Pancreas (tissue), 10 donors: Measurements from ENCODE around the gene OSBPL5. TPM values are rescaled to one million over a fixed set of nuclear protein-coding genes. Genes with fewer than 3 reads are reported as not detected.
"Not testable (repeated sequence)": the region's sequence is repeated elsewhere in the genome, so short reads cannot be mapped to it uniquely, and the experiment has no call there.

Experiments used
- ATAC-seq, 4 donors: fragments of 200-7000 bp; cut with Tn5 transposase; one replicate each; pipeline versions ENCODE4 v1.8.0 to v1.9.1; 2020; ENCODE audit warnings: mild to moderate bottlenecking in 4 of 4, moderate library complexity in 4 of 4
- DNase-seq, 6 donors: peaks; one replicate each; pipeline ENCODE4 v3.0.0-alpha.2; 2020
- FAIRE-seq: peaks from 2 replicates; lab custom pipeline; 2012; peaks lifted over from hg19 to GRCh38; lab: Jason Lieb, UNC
- H3K27ac ChIP-seq, 4 donors: fragments of 200-600 bp; sonication (generic); 1 replicate in 3 of 4; 2 replicates in 1 of 4; pipeline versions ENCODE4 v1.5.0 to v1.8.0; 2020
- H3K27me3 ChIP-seq, 4 donors: fragments of 200-600 bp; one replicate each; pipeline ENCODE4 v1.8.0; 2021
- H3K36me3 ChIP-seq, 3 donors: fragments of 200-600 bp; sonication (generic) in 1 of 3; one replicate each; pipeline versions ENCODE4 v1.5.0 to v1.8.0; 2020 to 2021
- H3K4me1 ChIP-seq, 3 donors: fragments of 200-600 bp; one replicate each; pipeline ENCODE4 v1.8.0; 2021
- H3K4me3 ChIP-seq, 4 donors: fragments of 200-600 bp; sonication (generic) in 2 of 4; one replicate each; pipeline versions ENCODE4 v1.5.0 to v1.8.0; 2020 to 2021
- H3K9me3 ChIP-seq, 4 donors: fragments of 200-600 bp; one replicate each; pipeline ENCODE4 v1.8.0; 2021
- WGBS, 2 donors: extraction: QIAGEN DNeasy Blood & Tissue Kit; methylation state at CpG; one replicate each; pipeline ENCODE4 v1.1.7; 2013; 5-methylcytosine and 5-hydroxymethylcytosine counted together
- intact Hi-C, 3 donors: fragments of 100-400 bp; cut with DNase I; formaldehyde crosslinking; loops; one replicate each; pipeline versions ENCODE4 v1.11.1 to v1.14.2; 2022
- polyA plus RNA-seq, 2 donors: library from polyadenylated mRNA; stranded (reverse); fragments of 200-250 nt; gene quantifications; one replicate each; pipeline ENCODE4 v1.2.3, GENCODE V29; 2013
- total RNA-seq, 6 donors: library from RNA; stranded (reverse); fragmentation: NEBNext Ultra II Directional in 4 of 6; extraction: Animal tissue kit (Norgen Biotek cat#: 25700) in 4 of 6; gene quantifications; one replicate each; pipeline versions ENCODE4 v1.2.1 to v1.2.4, GENCODE V29; 2021 to 2023
- TF ChIP-seq, protein P1 (sequence below), 4 donors: fragments of 200-600 bp; sonication (generic) in 3 of 4; IDR thresholded peaks; one replicate each; pipeline versions ENCODE4 v1.5.0 to v1.8.0; 2021; ENCODE audit warnings: antibody characterized with exemption in 4 of 4
- donor health status: healthy with polysubstance abuse.
- donor health status: DM: no; HTN: no; CAD: no; lungs with moderate emphysema.
- donor health status: DM: no; HTN: no; CAD: no.
- donor health status: control.
- donor health status: control.
- donor health status: Bipolar disorder and iron deficiency.
- donor health status: DM: yes; HTN: yes; CAD: no.
- donor health status: DM: no; HTN: no; CAD: no.
- donor health status: DM: no; HTN: no; CAD: no.
- donor health status: DM: yes; HTN: yes; CAD: no.

OSBPL5 gene
- total and polyA plus RNA-seq, 8 donors: 9.8 to 16.7 (median 11.8) TPM

DNA sequence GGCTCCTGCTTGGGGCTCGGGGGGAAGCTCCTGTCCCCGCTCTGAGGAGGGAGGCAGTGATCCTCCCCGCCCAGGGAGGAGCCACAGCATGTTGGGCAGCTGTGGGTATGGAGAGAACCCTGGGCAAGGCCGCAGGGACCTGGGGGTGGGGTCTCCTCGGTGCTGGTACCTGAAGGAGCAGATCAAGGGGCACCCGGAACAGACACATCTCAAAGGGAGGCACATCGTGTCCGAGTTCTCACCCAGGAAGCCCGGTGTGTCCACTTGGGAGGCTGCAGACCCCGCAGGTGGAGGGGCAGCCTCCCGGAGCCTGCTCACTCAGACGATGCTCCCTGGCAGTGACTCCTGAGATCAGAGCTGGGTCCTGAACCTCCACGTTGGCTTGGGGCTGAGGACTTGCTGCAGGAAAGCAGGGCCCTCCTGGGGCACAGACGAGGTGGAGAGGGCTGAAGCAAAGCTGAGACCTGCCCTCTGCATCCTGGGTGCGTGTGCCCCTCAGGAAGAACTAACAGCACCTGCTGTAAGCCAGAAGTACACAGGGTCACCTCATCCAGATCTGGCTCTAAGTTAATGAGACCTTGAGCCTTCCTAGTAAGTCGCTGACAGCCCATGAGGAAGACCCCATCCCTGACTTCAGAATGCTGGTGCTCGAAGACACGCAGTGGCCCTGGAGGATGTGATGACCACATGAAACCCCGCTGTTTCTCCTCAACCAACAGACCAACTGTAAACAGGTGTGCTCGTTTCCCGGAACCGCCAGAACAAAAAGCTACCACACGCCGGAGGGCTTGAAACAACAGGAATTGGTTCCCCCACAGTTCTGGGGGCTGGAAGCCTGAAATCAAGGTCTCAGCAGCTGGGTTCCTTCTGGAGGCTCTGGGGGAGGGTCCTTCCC is 5.9 kb upstream of the OSBPL5 start:
- no peaks in the 10 kb centered on the region for H3K27me3 ChIP-seq
- H3K36me3 ChIP-seq: no peaks in the 10 kb centered on the region
- intact Hi-C loops: no loop called here
- no peak for ATAC-seq
- H3K27ac ChIP-seq: no peak overlapping the region
- H3K4me3 ChIP-seq: no peak overlapping the region
- 75 to 85% methylated on average over 24 of the region's 24 CpGs for WGBS, 2 donors
- DNase-seq: peak in 1 of 6 donors; percentile 57
- peaks cover 0 to 15% (median 7%) of the 10 kb centered on the region in 3 donors for H3K4me1 ChIP-seq
- H3K9me3 ChIP-seq: no peaks in the 10 kb centered on the region
- no peak for FAIRE-seq
- TF ChIP-seq, protein P1, sequence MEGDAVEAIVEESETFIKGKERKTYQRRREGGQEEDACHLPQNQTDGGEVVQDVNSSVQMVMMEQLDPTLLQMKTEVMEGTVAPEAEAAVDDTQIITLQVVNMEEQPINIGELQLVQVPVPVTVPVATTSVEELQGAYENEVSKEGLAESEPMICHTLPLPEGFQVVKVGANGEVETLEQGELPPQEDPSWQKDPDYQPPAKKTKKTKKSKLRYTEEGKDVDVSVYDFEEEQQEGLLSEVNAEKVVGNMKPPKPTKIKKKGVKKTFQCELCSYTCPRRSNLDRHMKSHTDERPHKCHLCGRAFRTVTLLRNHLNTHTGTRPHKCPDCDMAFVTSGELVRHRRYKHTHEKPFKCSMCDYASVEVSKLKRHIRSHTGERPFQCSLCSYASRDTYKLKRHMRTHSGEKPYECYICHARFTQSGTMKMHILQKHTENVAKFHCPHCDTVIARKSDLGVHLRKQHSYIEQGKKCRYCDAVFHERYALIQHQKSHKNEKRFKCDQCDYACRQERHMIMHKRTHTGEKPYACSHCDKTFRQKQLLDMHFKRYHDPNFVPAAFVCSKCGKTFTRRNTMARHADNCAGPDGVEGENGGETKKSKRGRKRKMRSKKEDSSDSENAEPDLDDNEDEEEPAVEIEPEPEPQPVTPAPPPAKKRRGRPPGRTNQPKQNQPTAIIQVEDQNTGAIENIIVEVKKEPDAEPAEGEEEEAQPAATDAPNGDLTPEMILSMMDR (IDR thresholded peaks at IDR 0.05): no peak

DNA sequence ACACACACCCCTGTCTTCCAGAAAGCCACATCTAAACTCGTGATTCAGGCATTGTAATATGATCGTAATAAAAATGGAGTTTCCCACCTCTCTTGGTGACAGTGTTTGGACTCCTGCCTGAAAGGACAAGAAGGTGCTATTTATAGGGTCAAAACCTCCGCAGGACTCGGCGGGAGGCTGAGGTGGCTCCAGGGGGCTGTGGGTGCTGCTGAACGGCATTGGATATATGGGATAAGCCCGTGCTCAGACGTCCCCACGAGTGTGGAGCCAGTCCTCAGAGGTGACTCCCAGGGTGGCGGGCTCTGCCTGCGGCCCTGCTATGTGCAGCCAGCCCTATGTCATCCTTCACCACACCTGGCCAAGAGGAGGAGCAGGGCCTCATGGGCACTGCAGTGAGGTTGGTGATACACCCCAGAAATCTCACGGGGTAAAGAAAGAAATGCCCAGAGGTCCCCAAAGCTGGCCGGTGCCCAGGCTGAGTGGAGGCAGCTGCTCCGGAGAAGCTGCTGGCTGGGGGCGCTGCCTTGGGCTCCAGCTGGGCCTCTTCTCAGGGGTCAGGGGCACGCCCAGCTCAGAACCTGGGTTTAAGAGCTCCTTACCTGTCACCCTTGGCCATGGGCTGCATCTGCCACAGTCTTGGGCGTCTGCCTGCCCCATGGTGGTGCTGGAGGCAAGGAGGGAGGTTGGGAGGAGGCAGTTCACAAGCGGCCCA is 5.1 kb upstream of the OSBPL5 start:
- H3K27ac ChIP-seq: no peak overlapping the region

DNA sequence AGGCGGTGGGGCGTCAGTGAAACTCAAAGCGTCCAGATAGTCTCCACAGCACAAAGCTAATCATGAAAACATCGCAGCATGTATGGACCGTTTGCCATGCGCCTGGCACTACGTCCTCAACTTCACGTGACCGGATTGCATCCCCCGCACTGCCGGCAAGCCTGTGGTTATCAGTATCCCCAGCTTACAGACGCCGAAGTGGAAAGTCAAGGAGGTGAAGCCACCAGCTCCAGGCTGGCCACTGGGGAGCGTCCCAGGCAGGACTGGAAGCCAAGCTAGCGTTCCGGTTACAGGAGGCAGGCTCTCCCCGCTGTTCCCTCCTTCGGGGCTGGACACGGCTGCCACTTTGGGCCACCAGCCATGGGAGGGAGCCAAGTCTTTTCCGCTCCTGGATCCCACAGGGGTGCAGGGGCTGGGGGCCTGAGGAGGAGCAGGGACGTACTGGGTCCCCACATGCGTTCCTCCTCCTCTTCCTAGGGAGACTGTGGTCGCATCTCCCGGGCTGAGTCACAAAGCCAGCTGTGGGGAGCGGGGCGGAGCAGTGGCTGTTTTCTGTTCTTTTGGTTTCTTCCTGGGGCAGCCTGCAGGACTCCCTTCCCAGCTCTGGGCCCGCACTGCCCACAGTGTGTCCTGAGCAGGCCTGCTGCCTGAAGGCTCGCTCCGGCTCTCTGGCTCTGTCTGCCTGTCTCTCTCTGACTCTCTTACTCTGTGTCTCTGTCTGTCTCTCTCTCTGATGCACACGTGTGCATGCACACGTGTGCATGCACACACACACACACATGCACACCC is 4.3 kb upstream of the OSBPL5 start:
- peak; percentile 39 to 81 (median 47) for DNase-seq

More for the DNA sequence above, 5.1 kb upstream of the OSBPL5 start:
- Histone ChIP-seq H3K4me1 (peaks cover 0 to 21% (median 10%) of the 10 kb centered on the region in 3 donors), H3K36me3 (no peaks in the 10 kb centered on the region), H3K9me3 (no peaks in the 10 kb centered on the region), H3K4me3 (peak overlapping the region in 1 of 4 donors; percentile 39), H3K27me3 (no peaks in the 10 kb centered on the region)
- TF ChIP-seq, protein P1 (IDR thresholded peaks at IDR 0.05): no peak
- FAIRE-seq (no peak), DNase-seq (peak in 3 of 6 donors; percentile 33 to 57 (median 56)), ATAC-seq (peak; percentile 7 to 31 (median 28))
- WGBS, 2 donors: 34 to 35% methylated on average over 18 of the region's 18 CpGs
- intact Hi-C loops: no loop called here

DNA sequence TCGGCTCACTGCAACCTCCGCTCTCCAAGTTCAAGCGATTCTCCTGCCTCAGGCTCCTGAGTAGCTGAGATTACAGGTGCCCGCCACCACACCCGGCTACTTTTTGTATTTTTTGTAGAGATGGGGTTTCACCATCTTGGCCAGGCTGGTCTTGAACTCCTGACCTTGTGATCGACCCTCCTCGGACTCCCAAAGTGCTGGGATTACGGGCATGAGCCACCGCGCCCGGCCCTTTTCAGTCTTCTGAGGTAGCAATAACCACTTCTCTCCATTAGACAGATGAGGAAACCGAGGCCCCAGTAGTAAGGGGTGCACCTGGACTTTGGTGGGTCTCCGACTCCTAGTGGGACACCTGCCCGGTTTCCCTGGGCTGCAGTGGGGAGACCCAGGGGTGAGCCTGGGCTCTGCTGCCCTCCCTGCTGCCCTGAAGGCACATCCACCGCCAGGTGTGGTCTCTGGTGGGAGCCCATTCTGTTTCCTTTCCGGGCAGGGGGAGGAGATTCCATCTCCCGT is 3.7 kb upstream of the OSBPL5 start:
- intact Hi-C loops: loop anchor here in 1 of 3 donors (10.0 kb wide), 1 partner anchor 56 kb away; no protein-coding TSS in a partner anchor
- FAIRE-seq, H3K27me3 ChIP-seq, ATAC-seq, H3K9me3 ChIP-seq, H3K36me3 ChIP-seq, H3K27ac ChIP-seq: not testable (repeated sequence)
- 71 to 74% methylated on average over 17 of the region's 17 CpGs for WGBS, 2 donors
- H3K4me3 ChIP-seq: peak overlapping the region in 1 of 4 donors; percentile 39
- peak in 3 of 6 donors; percentile 13 to 52 (median 24) for DNase-seq
- H3K4me1 ChIP-seq: peaks cover 0 to 25% (median 10%) of the 10 kb centered on the region in 3 donors

More for the DNA sequence above, 4.3 kb upstream of the OSBPL5 start:
- H3K27ac ChIP-seq: no peak overlapping the region
- peaks cover 0 to 21% (median 10%) of the 10 kb centered on the region in 3 donors for H3K4me1 ChIP-seq
- TF ChIP-seq, protein P1 (IDR thresholded peaks at IDR 0.05): no peak
- FAIRE-seq: no peak
- peak; percentile 38 to 63 (median 62) for ATAC-seq
- intact Hi-C loops: loop anchor here in 1 of 3 donors (10.0 kb wide), 1 partner anchor 55 kb away; no protein-coding TSS in a partner anchor
- H3K27me3 ChIP-seq: no peaks in the 10 kb centered on the region
- H3K4me3 ChIP-seq: peak overlapping the region in 2 of 4 donors; percentile 10 to 39
- WGBS, 2 donors: 4 to 5% methylated on average over 28 to 31 of the region's 31 CpGs
- H3K9me3 ChIP-seq: no peaks in the 10 kb centered on the region
- no peaks in the 10 kb centered on the region for H3K36me3 ChIP-seq
